Measurements from ENCODE around the gene CYP4A22.
"Not testable (repeated sequence)": the region's sequence is repeated elsewhere in the genome, so short reads cannot be mapped to it uniquely, and the experiment has no call there.

CYP4A22 gene

DNA sequence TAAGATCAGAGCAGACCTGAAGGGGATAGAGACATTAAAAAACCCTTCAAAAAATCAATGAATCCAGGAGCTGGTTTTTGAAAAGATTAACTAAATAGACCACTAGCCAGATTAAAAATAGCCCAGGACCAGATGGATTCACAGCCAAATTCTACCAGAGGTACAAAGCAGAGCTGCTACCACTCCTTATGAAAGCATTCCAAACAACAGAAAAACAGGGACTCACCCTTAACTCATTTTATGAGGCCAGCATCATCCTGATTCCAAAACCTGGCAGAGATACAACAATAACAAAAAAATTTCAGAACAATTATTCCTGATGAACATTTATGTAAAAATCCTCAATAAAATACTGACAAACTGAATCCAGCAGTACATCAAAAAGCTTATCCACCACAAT, 19.2 kb downstream of the CYP4A22 start:
- DNase-seq (ENCODE audit: low read depth) = not testable (repeated sequence)

DNA sequence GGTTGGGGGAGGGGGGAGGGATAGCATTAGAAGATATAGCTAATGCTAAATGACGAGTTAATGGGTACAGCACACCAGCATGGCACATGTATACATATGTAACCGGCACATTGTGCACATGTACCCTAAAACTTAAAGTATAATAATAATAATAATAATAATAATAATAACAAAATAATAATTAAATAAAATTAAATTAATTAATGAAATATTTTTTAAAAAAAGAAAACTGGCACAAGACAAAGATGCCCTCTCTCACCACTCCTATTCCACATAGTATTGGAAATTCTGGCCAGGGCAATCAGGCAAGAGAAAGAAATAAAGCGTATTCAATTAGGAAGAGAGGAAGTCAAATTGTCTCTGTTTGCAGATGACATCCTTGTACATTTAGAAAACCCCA, 20.7 kb downstream of the CYP4A22 start:
- not testable (repeated sequence) for DNase-seq (ENCODE audit: low read depth)

DNA sequence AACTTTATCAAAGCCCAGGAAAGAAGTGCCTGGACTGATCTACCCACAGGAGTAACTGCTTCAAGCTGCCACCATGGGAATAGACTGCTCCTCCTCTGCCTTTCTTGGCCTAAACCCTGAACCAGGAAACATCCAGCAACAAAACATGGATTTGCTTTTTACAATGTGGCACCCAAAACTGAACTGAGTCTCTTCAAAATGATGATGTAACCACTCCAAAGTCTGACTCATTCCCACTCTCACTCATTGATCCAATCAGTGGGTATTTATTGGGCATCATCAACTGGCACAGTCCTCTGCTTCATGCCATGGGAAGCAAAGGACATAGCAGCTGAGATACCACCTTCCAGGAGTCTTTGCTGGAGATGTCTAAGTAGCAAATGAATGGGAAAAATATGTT, 23.5 kb downstream of the CYP4A22 start:
- DNase-seq (ENCODE audit: low read depth) = no peak

DNA sequence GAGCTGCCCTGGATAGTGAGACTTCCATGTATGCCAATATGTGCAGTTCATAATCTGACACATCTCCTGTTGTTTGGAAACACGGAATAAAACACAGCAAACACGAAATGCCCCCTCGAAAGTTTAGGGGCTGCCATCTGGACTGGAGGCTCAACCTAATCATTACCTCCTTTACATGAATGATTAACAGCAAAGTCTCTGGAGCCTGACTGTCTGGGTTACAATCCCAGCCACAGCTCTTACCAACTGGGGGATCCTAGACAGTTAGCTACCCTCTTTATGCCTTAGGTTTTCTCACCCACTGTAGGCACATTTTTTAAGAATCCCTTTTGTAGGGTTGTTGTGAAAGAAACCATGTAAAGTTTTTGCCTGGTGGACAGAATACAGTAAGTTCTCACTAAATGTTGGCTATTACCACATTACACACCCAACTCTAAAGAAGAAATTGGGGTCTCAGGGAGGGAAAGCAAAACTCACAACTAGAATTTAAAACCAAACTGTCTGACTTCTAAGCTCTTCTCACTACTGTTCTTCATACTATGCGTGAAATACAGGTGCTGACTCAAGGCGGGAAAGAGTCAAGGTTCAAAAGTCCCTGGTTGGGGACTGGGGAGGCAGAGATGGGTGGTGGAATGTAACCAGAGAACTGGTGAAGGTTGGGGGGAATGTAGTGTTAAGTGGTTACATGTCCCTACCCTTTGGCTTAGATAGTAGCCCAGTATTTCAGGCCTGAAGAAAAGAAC, 24.2 kb downstream of the CYP4A22 start:
- no peak for DNase-seq (ENCODE audit: low read depth)

DNA sequence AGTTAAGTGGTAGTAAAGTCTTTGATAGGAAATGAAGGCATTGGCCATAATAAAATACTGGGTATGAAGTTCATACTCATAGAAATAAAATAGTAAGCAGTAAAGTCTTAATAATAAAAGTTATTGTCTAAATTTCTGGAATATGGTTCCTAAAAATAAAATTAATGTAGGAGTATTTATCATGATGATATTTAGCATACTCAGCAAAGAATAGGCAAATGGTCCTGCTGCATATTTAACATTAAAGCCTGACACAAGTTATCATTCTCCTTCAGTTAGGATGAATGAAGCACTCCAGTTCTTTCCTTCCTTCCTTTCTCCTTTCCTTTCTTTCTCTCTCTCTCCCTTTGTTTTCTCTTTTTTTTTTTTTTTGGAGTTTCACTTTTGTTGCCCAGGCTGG, 27.3 kb downstream of the CYP4A22 start:
- DNase-seq (ENCODE audit: low read depth) = no peak

DNA sequence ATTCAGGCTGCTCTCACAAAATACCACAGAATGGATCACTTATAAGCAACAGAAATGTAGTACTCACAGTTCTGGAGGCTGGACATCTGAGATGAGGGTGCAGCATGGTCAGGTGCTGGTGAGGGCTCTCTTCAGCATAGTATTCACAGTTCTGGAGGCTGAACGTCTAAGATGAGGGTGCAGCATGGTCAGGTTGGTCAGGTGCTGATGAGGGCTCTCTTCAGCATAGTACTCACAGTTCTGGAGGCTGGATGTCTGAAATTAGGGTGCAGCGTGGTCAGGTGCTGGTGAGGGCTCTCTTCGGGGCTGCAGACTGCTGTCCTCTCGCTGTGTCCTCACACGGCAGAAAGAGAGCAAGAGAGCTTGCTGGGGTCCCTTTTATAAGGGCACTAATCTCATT, 35.5 kb downstream of the CYP4A22 start:
- DNase-seq (ENCODE audit: low read depth) = no peak

DNA sequence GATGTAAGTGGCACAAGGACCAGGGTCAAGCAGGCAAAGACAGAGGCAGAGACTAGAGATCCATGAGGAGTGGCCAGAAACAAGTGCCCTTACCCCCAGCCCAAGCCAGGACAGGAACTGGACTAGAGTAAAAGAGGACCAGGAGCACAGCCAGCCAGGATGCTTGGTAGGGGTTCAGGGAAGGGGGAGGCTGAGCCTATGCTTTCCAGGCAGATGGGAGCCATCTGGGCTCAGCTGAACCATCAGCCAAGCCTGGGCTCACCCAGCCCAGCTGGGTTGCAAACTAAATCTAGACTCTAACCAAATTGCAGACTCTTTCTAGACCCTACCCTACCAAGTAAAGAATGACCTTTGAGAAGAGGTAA, 37.4 kb downstream of the CYP4A22 start:
- no peak for DNase-seq (ENCODE audit: low read depth)

DNA sequence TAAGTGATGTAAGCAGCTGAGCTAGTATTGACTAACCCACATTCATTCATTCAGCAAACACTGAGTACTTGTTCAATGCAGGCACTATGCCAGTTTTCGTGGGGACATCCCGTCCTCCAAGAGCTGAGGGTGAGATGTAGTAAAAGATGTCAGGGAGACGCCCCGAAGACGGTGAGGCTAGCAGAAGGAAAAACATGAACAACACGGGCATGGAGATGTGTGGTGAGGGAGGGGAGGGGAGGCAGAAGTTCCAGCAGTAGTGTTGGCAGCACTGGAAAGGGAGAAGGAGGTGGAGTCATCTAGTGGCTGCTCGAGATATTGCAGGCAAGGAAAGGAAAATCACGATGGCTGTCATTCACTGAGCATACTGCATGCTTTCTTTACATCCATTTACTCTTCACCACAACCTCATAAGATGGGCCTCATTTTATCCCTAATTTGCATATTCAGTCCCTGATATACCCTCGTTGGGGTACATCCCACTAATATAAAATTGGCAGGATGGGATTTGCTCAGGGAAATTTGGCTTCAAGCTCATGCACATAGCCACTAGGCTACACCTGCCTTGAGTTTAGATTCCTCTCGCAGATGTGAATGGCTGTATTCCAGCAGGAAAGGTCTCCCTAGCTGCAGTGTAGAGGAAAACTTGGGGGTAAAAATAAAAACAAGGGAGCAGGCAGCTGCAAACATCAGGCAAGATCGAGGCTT, 38.1 kb downstream of the CYP4A22 start:
- peak; percentile 61 for DNase-seq (ENCODE audit: low read depth)

DNA sequence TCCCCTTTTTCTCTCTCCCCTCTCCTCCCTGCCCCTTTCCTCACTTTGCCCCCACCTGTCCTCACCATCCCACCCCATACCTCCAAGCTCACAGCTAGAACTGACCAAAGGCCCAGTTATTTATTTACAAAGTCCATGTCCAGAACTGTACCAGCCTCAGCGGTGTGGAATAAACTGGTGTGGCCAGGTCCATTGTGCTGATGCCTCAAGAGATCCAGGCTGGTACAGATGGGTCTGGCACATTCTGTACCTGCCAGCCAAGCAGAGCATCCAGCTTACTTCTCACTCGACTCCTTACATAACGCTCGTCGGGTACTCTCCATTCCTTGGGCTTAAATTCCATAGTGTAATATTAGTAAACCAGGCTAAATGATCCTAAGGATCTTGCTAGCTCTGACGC, 40.8 kb downstream of the CYP4A22 start:
- DNase-seq (ENCODE audit: low read depth) = no peak

DNA sequence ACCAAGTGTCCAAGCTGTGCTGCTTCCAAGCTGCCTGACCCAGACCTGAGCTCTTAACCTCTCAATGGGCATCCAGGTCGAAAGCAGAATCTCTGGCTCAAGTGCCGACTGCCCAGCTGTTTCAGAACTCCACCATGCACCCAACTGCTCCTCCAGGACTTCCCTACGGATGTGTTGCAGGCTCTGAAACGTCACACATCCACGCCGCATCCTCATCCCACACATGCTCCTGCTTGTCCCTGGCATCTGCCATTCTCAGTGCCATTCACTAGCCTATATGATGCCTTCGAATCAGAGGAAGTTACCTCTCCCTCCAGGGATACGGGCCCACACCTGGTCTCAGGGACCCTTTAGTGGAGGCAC, 41.4 kb downstream of the CYP4A22 start:
- no peak for DNase-seq (ENCODE audit: low read depth)

DNA sequence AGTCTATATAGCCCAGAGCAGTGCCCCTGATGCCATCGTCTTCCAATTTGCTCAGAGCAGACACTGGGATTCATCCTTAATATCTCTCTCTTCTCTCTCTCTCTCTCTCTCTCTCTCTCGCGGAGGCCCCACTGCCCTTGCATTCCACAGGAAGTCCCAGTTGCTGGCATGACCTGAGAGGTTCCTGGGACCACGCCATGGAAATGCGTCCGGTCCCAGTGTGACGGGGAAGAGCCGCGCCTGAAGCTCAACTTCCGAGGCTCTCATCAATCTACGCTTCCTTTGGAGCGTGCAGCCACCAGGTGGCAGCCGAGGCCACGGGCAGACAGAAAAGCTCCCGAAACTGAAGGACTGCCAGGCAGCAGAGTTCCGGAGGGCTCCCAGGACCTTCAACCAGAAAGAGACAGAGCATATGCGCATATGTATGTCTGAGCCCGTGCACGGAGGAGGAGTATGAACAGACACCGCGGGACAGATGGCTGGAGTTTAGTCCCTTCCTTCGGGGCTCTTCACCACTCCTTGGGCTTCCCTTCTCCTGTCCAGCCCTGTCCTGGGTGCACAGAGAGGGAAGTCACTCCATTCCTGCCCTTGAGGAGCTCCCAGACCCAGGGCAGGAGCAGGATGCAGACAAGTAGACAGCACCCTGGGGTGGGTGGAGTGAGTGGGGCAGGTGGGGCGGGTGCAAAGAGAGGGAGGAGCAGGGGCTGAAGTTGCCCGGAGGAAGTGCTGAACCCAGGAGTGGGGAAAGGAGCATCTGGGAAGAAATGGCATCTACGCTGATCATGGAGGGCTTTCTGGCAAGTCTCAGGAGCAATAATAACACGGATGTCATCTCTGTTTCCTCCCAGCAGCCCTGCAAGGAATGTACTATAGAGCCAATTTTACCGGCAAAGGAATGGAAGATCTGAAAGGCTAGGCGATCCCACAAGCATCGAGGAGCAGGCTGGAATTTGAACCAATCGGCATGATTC, 42.1 kb downstream of the CYP4A22 start:
- DNase-seq (ENCODE audit: low read depth) = peak; percentile 97

DNA sequence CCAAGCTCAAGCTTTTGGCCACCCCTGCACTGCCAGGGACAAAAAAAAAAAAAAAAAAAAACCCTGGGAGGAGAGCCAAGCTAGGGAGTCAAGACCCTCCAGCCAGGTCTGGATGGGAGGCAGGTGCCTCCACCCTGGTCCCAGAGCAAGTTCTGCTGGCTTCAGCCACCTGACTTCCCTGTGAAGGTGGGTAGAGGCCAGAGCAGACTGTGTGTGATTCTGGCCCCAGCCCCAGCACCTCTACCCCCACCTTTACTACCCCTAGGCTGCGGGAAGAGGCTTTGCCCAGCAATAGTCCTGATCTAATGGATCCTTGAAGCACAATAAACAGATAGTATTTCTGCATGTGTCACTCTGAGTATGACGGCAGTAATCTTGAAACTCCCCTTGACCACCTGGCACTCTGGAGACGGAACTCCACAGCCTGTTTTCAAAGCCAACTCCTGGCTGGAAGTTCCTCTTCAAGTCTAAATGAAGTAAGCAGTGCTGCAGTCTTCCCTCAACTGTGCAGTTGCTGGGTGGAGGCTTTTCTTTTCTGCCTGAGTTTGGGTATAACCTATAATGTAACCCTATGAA, 42.8 kb downstream of the CYP4A22 start:
- DNase-seq (ENCODE audit: low read depth) = no peak

DNA sequence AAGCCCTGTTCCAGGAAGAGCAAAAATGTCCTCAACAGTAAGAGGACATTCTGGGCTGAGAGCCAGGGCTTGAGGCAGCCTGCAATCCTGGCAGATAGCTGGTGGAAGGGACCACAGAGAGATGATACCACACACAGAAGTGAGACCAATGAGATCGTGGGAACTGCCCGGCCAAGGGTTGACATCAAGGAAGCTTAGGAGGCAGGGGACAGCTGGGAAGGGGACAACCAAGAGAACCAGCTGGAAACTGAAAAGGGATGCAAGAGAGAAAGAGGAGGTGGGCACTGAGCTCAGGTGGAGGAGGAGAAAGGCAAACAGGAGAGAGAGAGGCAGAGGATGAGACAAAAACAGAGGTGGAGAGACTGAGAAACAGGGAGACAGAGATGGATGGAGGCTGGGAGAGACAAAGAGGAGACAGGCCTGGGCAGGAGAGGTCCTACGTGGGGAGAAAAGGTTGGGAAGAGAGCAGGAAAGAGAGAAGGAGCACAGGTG, 43.4 kb downstream of the CYP4A22 start:
- no peak for DNase-seq (ENCODE audit: low read depth)

DNA sequence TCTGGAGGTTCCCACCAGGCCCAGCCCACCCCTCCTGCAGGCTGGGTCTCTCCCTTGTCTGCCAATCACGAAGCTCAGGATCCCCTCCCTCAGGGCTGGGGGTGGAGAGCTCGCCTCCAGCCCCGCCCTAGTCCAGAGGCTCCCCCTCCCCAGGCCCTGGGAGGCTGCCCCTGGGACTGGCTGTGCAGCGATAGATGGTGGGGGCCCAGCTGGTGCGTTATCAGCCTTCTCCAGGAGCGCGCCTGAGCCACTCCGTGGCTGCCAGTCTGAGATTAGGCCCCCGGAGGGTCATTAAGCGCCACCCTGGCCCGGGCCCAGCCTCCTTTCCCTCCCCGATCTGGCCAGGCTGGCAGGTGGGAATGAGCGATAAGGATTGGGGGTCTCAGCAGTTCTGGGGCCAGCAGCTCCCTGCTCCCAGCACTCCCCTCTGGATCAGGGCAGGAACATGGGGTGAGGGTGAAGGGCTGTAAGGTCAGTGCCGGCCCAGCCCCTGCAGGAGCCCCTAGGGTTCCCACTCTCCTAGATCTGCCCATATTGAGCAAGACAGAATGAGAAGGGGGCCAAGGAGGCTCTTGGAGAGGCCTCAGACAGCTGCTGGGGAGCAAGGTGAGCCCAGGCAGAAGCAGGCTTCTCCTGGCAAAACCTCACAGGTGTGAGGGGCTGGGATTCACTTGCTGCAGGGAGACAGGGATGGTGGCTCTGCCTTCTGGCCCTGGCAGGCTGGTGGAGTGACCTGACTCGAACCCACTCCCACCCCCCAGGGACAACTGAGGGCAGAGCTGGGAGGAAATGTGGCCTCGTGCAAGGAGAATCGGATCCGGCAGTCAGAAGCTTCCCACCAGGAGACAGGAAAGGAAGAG, 44.1 kb downstream of the CYP4A22 start:
- peak; percentile 100 for DNase-seq (ENCODE audit: low read depth)

DNA sequence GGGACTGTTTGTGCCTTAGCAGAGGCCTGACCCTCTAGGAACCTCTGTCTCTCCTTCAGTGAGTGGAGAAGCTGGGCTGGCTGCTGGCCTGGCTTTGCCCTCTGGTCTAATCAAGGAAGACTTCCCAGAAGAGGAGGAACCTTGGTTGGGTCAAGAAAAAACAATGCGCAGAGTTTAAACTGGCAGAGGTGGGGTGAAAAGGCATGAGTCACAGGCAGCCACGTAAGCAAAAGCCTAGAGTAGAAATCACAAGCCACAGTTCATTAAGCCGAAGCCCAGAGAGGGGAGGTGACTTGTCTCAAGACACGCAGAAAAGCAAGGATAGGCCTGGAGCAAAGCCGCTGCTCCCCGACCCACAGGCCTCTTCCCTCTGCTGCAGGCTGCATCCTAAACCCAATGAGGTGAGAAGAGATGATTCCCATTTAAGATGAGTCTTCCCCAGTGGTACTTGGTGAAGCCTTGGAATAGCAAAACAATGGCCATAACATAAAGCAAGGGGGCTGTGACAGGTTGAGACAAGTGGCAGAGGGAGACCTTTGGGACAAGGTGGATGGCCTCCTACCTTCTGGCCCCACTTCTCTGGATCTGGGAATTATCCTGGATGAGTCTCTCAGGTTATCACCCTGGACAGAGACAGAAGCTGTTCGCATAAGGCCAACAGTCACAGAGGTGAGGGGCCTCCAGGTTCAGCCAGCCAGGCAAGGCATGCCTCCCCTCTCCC, 44.9 kb downstream of the CYP4A22 start:
- no peak for DNase-seq (ENCODE audit: low read depth)

DNA sequence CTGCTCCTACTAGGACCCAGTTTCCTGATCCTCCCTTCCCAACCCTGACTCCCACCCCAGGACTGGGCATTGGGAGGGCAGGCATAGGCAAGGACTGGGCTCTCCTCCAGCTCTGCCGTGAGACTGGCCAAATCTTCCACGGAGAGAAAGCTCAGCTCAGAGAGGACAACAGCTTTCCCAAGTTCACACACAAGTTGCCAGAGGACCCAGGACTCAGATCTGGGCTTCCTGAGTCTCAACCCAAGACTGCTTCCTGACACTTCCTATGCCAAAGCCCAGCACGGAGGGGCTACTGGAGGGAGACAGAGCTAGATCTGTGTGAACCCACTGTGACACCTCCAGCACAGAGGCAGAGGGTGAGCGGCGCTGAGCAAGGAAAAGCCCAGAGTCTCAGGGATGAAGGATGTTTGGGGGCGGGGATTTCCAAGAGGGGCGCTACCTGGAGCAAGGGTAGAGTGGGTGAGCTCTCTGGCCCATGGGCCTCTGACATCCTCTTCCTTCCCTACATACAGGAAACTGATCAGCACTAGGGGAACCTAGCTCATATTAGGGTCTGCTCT, 45.5 kb downstream of the CYP4A22 start:
- no peak for DNase-seq (ENCODE audit: low read depth)

DNA sequence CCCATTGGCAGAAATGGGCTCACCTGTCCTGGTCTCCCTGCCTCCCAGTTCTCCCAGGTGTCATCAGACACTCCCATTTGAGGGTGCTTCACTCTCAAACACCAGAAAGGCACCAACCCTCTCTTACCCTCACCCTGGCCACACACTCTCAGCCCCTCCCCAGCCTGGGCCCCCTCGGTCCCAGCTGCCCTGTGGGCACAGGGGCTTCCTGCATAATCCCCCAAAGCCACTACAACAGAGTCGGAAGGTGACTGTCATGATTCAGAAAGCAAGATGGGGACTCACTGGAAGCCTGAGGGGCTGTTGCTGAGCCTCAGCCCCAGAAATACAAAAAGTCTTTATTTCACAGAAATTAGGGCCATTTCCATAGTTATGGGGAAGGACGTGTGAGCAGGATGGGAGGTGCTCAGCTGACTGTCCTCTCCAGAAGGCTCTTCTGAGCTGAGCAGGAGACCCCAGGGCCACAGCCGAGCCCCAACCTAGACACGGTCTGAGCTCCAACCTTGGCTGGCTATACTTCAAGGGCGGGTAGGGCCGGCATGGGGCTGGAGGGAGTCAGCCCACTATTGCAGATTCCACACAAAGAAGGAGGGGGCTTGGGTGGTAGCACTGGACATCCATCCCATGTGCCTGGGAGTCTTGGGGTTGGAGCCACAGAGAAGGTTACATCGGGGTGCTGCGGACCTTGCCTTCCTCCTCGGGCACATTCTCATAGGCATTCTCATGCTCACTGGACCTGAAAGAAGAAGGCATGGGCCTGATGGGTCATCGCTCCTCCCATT, 46.3 kb downstream of the CYP4A22 start:
- DNase-seq (ENCODE audit: low read depth) = no peak

DNA sequence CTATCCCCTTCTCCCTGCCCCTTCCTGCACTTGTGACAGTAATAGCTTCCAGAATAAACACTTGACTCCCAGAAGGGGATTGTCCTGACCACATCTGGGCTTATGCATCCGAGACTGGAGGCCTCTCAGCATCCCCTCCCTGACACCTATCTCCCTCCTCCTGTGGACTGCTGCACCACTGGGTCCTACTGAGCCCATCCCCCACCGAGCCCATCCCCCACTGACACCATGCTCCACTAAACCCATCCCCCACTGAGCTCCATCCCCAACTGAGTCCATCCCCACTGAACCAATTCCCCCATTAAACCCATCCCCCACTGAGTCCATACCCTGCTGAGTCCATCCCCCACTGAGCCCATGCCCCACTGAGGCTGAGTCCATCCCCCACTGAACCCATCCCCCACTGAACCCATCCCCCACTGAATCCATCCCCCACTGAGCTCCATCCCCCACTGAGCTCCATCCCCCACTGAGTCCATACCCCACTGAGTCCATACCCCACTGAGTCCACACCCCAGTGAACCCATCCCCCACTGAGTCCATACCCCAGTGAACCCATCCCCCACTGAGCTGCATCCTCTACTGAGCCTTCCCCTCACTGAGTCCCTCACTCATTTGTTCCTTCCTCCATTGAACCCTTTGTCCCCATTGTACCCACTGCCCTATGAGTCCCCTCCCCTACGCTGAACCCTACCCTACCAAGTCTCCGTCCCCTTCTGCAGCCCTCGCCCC, 47.0 kb downstream of the CYP4A22 start:
- DNase-seq (ENCODE audit: low read depth) = no peak

Data from CMK (cell line).